HFFc6 (cell line): Measurements from ENCODE around the gene LENEP. TPM values are rescaled to one million over a fixed set of nuclear protein-coding genes. Genes with fewer than 3 reads are reported as not detected.

Experiments used
- DNase-seq: peaks from one replicate; pipeline ENCODE4 v3.0.0-alpha.2; 2018
- H3K27ac Mint-ChIP-seq: 2 replicates; pipeline ENCODE4 v1.8.0; 2020; ENCODE audit warnings: mild to moderate bottlenecking, mixed read lengths
- H3K27me3 Mint-ChIP-seq: 2 replicates; pipeline ENCODE4 v1.8.0; 2021; ENCODE audit warnings: mild to moderate bottlenecking, moderate library complexity, mixed read lengths; ENCODE audit not compliant: insufficient read depth
- H3K36me3 Mint-ChIP-seq: 2 replicates; pipeline ENCODE4 v1.8.0; 2021; ENCODE audit warnings: low read depth, mixed read lengths
- H3K4me1 Mint-ChIP-seq: 2 replicates; pipeline ENCODE4 v1.8.0; 2020; ENCODE audit warnings: low read depth, mixed read lengths
- H3K4me3 Mint-ChIP-seq: 2 replicates; pipeline ENCODE4 v1.8.0; 2020; ENCODE audit warnings: mild to moderate bottlenecking, moderate library complexity, mixed read lengths
- H3K9me3 Mint-ChIP-seq: 2 replicates; pipeline ENCODE4 v1.8.0; 2020; ENCODE audit warnings: mild to moderate bottlenecking, mixed read lengths
- total RNA-seq, 6 experiments: library from RNA; stranded (reverse); fragmentation: NEBNext Ultra II Directional; extraction: Animal tissue kit (Norgen Biotek cat#: 25700); gene quantifications; 2 replicates in 1 of 6; 3 replicates in 5 of 6; pipeline ENCODE4 v1.2.3, GENCODE V29; 2021
- TF ChIP-seq, protein P1 (sequence below): fragments of 200-600 bp; sonication (generic); IDR thresholded peaks from 2 replicates; pipeline ENCODE4 v1.5.0; 2021; ENCODE audit warnings: antibody characterized with exemption, mild to moderate bottlenecking

Gene LENEP
- total RNA-seq, 6 experiments from 2014 or later, result 0.46 TPM; not detected in 5

DNA sequence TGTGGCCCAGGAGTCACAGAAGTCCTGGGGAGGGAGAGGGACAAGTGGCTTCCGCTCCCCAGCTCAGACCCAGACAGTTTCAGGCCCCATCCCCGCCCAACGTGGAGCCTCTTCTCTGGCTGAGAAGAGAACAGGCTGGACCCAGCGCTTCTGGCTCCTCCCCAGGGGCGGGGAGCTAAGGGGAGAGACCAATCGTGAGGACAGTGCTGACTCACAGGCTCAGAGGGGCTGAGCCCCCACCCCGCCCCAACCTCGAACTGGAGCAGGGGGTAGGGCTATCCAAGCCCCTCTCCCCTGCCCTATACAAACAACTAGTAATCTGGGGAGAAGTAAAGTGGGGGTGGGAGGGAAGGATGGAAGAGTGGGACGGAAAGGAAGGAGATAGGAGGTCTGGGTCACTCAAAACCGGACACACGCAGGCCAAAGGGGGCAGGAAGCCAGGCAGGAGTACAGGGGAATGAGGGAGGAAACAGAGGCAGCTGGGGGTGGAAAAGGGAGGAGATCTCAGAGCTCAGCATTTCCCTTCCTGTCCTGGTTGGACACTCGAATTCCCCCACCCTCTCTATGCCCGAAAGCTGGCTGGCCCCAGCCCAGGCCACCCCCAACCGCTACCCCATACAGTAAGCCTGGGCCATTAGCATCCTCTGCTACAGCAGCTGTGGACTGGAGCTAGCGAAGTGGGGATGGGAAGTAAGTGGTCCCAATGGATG lies 22.6 kb upstream of the LENEP start, which contains the start of gene SHC1:
Gene SHC1 (minus strand): TSS at position 117 of the 710 bp plus-strand sequence. CDS start 221 bp downstream, outside the sequence.
- H3K4me3 Mint-ChIP-seq, result peak within 1 kb of the TSS; percentile 95; the same call in 1 of the 2 replicates
- no peak within 1 kb of the TSS for H3K27ac Mint-ChIP-seq
- H3K27me3 Mint-ChIP-seq, result peaks cover 7% of the 10 kb centered on the region
- TF ChIP-seq, protein P1, sequence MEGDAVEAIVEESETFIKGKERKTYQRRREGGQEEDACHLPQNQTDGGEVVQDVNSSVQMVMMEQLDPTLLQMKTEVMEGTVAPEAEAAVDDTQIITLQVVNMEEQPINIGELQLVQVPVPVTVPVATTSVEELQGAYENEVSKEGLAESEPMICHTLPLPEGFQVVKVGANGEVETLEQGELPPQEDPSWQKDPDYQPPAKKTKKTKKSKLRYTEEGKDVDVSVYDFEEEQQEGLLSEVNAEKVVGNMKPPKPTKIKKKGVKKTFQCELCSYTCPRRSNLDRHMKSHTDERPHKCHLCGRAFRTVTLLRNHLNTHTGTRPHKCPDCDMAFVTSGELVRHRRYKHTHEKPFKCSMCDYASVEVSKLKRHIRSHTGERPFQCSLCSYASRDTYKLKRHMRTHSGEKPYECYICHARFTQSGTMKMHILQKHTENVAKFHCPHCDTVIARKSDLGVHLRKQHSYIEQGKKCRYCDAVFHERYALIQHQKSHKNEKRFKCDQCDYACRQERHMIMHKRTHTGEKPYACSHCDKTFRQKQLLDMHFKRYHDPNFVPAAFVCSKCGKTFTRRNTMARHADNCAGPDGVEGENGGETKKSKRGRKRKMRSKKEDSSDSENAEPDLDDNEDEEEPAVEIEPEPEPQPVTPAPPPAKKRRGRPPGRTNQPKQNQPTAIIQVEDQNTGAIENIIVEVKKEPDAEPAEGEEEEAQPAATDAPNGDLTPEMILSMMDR, result no peak
- H3K9me3 Mint-ChIP-seq, result no peaks in the 10 kb centered on the region
- DNase-seq, result peak; percentile 87
- H3K4me1 Mint-ChIP-seq, result peaks cover 29% of the 10 kb centered on the region
- peaks cover 35% of the 10 kb centered on the region for H3K36me3 Mint-ChIP-seq

DNA sequence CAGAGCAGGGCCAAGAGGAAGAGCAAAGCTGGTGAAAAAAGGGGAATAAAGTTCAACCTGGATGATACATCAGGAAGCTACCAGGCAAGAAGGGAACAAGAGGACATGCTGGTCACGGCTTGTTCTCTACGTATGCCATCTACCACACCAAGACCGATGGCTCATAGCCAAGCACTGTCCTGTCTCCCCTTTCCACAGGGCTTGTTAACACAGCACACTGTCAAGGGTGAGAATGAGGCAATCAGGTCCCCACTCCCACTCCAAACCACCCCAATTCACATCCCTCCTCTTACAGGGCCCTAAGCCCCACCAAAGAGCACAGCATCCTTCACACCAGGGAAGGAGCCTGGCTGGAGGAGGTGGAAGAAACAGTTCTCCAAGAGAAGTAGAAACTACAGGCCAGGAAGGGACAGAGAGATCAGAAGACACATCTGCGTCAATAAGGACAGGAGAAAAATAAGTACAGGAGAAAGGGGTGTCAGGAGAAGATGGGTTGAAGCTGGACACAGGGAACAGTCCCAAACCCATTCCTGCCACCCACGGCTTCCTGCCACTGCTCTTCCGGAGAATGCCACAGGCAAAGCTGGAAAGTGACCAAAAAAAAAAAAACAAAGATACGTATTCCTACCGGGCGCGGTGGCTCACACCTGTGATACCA lies 21.9 kb upstream of the LENEP start:
- DNase-seq, result no peak
- Mint-ChIP-seq H3K4me1 (peaks cover 29% of the 10 kb centered on the region), H3K36me3 (peaks cover 35% of the 10 kb centered on the region), H3K27ac (no peak overlapping the region), H3K27me3 (peaks cover 7% of the 10 kb centered on the region), H3K4me3 (peak overlapping the region; percentile 95; the same call in 1 of the 2 replicates), H3K9me3 (no peaks in the 10 kb centered on the region)
- TF ChIP-seq, protein P1, result no peak

DNA sequence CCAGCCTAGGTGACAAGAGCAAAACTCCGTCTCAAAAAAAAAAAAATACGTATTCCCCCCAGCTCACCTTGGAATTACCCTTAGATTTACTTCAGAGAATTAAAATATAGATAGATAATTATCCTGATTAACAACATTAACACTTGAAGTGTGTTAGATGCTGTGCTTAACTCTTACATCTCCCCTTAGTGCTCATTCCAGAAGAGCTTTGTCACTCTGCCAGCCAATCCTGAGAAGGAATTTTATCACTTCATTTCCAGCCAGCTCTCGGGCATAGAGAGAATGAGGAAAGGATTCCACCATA lies 21.2 kb upstream of the LENEP start:
- H3K27me3 Mint-ChIP-seq, result peaks cover 7% of the 10 kb centered on the region
- H3K4me1 Mint-ChIP-seq, result peaks cover 26% of the 10 kb centered on the region

DNA sequence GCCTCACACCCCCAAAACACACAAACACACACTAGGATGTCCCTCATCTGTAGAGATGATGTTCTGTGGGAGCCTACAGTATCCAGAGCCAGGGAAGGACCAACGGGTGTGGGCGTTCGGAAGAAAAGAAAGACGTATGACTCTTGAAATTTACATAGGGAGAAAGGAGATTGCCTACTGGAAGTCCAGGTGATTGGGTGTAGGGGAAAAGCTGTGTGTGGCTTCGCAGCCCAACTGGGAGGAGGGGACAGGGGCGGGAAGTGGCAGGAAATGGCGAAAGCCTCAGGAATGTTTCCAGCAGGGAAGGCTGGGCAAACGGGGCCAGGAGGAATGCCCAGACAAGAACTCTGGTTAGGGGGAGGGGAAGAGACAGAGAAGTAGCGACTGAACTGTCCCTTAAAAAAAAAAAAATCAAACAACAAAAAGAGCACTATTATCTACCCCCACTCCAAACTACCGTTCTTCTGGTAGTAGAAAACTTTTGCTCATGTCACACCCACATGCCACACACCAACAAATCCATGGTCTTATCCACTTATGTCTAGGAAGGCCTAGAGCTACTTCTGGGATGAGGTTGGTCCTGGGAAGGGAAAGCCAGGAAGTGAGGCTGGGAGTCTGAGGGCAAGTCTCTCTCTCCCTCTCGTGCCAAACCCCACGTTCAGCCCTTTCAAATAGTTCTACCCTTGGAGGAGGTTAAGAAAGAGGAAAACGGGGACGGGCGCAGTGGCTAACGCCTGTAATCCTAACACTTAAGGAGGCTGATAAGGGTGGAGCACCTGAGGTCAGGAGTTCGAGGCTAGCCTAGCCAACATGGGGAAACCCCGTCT lies 20.7 kb upstream of the LENEP start:
- TF ChIP-seq, protein P1, result no peak
- peaks cover 21% of the 10 kb centered on the region for H3K4me1 Mint-ChIP-seq
- DNase-seq, result peak; percentile 95
- peaks cover 33% of the 10 kb centered on the region for H3K36me3 Mint-ChIP-seq
- no peaks in the 10 kb centered on the region for H3K9me3 Mint-ChIP-seq
- H3K27me3 Mint-ChIP-seq, result peaks cover 7% of the 10 kb centered on the region
- no peak overlapping the region for H3K27ac Mint-ChIP-seq
- H3K4me3 Mint-ChIP-seq, result no peak overlapping the region

More for the DNA sequence above, 21.2 kb upstream of the LENEP start:
- TF ChIP-seq, protein P1, result no peak
- DNase-seq, result no peak
- peaks cover 35% of the 10 kb centered on the region for H3K36me3 Mint-ChIP-seq
- no peak overlapping the region for H3K4me3 Mint-ChIP-seq
- H3K27ac Mint-ChIP-seq, result no peak overlapping the region
- no peaks in the 10 kb centered on the region for H3K9me3 Mint-ChIP-seq

DNA sequence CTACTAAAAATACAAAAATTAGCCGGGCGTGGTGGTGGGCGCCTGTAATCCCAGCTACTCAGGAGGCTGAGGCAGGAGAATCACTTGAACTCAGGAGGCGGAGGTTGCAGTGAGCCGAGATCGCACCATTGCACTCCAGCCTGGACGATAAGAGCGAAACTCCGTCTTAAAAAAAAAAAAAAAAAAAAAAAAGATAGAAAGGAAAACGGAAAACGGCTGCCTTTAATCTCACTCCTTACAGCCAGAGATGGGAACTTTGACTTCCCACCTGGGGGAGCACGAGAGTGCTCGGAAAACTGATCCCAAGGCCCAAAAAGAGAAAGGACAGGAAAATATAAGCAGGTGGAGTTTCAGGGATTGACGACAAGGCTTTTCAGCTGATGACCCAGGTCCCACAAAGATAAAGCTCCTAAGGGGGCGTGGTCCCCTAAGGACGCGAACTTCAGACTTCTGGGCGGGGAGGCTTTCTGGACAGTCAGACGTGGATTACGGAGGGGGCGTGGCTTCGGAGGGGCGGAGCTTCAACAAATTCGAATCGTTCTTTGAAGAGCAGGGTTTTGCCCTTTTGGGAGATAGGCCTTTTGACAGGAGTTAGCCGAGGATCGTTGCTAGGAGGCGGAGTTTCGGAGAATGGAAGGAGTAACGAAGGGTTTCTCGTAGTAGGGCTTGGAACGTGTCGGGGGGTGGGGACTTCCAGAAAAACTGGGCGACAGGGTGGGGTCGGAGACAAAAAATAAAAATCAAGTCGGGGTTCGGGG lies 19.9 kb upstream of the LENEP start:
- Mint-ChIP-seq H3K4me3 (no peak overlapping the region), H3K9me3 (no peaks in the 10 kb centered on the region), H3K27me3 (peaks cover 7% of the 10 kb centered on the region), H3K36me3 (peaks cover 25% of the 10 kb centered on the region), H3K4me1 (peaks cover 13% of the 10 kb centered on the region), H3K27ac (no peak overlapping the region)
- TF ChIP-seq, protein P1, result peak; percentile 36
- DNase-seq, result peak; percentile 97
